GM12872 (cell line): ENCODE data around the gene ENKD1.

Source experiments
- TF ChIP-seq, protein P1 (sequence below): IDR thresholded peaks from 3 replicates; pipeline ENCODE4 v1.5.1; 2011; ENCODE audit warnings: low read depth, mild to moderate bottlenecking, low read length, moderate library complexity; ENCODE audit not compliant: insufficient read depth

The ENKD1 gene

DNA sequence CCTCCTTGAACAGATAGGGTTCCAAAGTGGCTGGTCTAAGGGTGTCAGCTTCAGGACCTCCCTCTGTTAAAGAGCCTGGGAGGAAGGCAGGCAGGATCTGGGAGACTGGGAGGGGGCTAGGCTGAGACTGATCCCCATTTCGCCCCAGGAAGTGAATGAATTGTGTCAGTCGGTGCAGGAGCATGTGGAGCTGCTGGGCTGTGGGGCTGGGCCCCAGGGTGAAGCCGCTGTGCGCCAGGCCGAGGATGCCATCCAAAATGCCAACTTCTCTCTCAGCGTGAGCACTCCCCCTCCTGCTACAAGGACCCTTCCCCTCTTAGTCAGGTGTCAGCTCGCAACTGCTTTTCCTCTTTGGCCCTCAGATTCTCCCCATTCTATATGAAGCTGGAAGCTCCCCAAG lies 15.5 kb downstream of the ENKD1 start:
- TF ChIP-seq, protein P1, sequence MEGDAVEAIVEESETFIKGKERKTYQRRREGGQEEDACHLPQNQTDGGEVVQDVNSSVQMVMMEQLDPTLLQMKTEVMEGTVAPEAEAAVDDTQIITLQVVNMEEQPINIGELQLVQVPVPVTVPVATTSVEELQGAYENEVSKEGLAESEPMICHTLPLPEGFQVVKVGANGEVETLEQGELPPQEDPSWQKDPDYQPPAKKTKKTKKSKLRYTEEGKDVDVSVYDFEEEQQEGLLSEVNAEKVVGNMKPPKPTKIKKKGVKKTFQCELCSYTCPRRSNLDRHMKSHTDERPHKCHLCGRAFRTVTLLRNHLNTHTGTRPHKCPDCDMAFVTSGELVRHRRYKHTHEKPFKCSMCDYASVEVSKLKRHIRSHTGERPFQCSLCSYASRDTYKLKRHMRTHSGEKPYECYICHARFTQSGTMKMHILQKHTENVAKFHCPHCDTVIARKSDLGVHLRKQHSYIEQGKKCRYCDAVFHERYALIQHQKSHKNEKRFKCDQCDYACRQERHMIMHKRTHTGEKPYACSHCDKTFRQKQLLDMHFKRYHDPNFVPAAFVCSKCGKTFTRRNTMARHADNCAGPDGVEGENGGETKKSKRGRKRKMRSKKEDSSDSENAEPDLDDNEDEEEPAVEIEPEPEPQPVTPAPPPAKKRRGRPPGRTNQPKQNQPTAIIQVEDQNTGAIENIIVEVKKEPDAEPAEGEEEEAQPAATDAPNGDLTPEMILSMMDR: no peak

DNA sequence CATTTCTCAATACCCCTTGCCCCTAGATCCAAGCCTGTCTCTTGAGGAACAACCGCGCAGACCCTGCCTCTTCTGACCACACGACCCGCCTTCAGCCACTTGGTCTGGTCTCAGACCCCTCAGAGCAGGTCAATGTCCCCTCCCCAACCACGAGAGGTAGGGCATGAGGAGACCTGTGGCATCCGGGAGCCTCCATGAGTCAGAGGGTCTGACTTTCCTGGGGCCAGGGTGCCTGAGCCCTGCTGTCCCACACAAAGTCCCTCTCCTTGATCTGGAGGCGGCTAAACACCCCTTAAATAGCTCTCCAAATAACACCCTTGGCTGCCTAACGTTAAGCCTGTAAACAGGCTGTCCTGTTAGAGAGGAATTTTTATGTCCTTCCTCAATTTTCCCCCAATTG lies 16.5 kb downstream of the ENKD1 start:
- TF ChIP-seq, protein P1: no peak

DNA sequence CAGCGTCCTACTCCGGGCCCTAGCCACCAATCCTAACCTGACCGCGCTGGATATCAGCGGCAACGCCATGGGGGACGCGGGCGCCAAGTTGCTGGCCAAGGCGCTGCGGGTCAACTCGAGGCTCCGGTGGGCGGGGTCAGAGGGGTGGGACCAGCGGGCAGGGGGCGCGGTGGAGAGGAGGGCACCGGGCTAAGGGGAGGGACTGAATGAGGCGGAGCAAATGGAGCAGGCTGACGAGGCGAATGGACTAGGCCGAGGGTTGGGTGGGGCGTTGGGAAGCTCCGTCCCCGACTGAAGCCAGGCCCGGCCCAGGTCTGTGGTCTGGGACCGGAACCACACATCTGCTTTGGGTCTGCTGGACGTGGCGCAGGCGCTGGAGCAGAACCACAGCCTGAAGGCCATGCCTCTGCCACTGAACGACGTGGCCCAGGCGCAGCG lies 17.0 kb downstream of the ENKD1 start:
- TF ChIP-seq, protein P1: no peak

DNA sequence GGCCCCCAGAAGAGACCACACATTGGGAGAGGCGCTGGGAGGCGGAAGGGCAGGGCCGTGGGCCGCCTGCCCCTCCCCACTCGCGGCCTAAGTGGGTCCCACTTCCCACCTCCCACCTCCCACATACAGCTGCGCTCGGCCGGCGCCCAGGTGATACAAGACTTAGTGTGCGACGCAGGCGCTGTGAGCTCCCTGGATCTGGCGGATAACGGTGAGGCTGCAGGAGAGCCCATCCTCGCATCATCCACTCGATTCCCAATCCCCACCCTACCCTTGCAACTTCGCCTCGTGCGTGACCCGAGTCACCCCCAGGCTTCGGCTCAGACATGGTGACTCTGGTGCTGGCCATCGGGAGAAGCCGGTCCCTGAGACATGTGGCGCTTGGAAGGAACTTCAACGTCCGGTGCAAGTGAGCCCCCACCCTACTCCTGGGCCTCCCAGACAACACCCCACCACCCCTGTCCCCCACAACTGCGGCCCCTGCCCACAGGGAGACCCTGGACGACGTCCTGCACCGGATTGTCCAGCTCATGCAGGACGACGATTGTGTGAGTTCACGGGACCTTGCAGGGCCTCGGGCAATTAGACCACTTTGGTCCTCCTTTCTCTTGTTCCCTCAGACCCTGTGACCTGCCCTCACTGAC lies 17.7 kb downstream of the ENKD1 start:
- TF ChIP-seq, protein P1: no peak

DNA sequence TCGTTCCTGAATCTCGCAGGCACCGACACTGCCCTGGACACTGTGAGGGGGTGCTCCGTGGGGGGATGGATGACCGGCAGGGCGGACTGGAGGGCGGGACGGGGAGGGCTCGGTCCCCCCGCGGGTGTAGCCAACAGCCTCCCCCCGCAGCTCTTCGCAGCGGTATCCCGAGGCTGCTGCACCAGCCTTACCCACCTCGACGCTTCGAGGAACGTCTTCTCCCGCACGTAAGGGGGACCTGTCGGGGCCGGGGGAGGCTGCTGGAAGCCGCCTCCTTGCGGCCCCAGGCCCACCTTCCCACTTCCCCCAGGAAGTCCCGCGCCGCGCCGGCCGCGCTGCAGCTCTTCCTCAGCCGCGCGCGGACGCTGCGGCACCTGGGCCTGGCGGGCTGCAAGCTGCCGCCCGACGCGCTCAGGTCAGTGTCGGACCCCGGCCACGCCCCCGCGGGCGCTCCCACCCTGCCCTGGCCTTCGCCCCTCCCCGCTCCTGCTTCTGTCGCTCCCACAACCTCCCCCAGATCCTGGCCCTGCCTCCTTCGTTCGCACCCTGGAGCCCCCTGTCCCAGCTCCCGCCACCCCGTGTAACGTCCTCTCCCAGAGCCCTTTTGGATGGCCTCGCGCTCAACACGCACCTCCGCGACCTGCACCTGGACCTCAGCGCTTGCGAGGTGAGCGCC lies 18.3 kb downstream of the ENKD1 start:
- TF ChIP-seq, protein P1: no peak

DNA sequence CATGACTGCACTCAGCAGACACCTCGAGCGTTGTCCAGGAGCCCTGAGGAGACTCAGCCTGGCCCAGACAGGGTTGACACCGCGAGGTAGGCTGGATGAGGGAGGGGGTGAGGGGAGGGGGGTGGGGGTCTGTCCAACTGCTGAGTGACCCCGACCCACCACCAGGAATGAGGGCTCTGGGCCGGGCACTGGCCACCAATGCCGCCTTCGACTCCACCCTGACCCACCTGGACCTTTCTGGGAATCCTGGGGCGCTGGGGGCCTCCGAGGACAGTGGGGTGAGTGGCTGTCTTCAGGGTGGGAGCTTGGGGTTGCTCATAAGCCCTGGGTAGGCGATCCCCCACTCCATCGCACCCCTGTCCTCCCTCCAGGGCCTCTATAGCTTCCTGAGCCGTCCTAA lies 18.9 kb downstream of the ENKD1 start:
- TF ChIP-seq, protein P1: no peak

DNA sequence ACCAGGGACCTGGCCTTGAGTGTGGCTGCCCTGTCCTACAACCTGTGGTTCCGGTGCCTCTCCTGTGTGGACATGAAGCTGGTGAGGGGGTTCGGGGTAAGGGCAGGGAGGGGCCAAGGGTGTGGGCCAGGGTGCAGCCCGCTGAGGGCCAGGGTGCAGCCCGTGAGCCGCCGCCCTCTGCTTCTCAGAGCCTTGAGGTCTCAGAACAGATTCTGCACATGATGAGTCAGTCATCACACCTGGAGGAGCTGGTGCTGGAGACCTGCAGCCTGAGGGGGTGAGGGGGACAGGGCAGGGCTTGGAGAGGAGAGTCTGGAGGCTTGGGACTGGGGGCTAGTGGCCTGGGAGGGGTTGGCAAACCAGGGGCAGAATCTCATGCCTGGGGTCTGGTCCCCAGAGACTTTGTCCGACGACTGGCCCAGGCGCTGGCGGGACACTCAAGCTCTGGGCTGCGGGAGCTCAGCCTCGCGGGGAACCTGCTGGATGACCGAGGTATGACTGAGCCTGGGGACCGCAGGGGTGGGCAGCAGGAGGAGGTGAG lies 19.4 kb downstream of the ENKD1 start:
- TF ChIP-seq, protein P1: no peak
